OCI-LY7 (cell line): ENCODE data around the gene SPEM1.

ENCODE experiments used
- CTCF ChIP-seq: fragments of 200-600 bp; sonication (generic); conservative IDR thresholded peaks from 2 replicates; pipeline ENCODE4 v1.5.1; 2014; ENCODE audit warnings: mild to moderate bottlenecking, antibody characterized with exemption, low read length, moderate library complexity, mixed read lengths
- EZH2phosphoT487 ChIP-seq: fragments of 200-600 bp; sonication (generic); IDR thresholded peaks from 2 replicates; pipeline ENCODE4 v1.6.1; 2018; ENCODE audit warnings: low read depth, borderline replicate concordance, mild to moderate bottlenecking, mixed run types, antibody characterized with exemption, low read length, moderate library complexity, mixed read lengths

- TF ChIP-seq CTCF: no peak
- no peak for TF ChIP-seq EZH2phosphoT487
Observed at GRCh38 chr17:7421186-7421585, 1.1 kb downstream of the SPEM1 start.
